Activated CD4-positive, alpha-beta T cell treated with anti-CD3 and anti-CD28 coated beads, Interleukin-2, amount 10 ng/mL, durations not matched to agents 24 days and 14 days (primary cell): ENCODE results near the gene RPS6KA5. TPM values are rescaled to one million over a fixed set of nuclear protein-coding genes. Genes with fewer than 3 reads are reported as not detected.
A peak's percentile ranks its signal among the peaks of the same experiment; 100 is the strongest.
"Not testable (repeated sequence)": the region's sequence is repeated elsewhere in the genome, so short reads cannot be mapped to it uniquely, and the experiment has no call there.

Experiments
- DNase-seq: peaks from one replicate; pipeline ENCODE4 v3.0.0; 2022
- H3K27ac Mint-ChIP-seq: one replicate; pipeline ENCODE4 v1.8.0; 2022; ENCODE audit warnings: mild to moderate bottlenecking, mixed read lengths
- H3K27me3 Mint-ChIP-seq: one replicate; pipeline ENCODE4 v1.8.0; 2022; ENCODE audit warnings: mixed read lengths
- H3K36me3 Mint-ChIP-seq: one replicate; pipeline ENCODE4 v1.8.0; 2022; ENCODE audit warnings: low read depth, mild to moderate bottlenecking, mixed read lengths
- H3K4me1 Mint-ChIP-seq: one replicate; pipeline ENCODE4 v1.8.0; 2021; ENCODE audit warnings: mixed read lengths
- H3K4me3 Mint-ChIP-seq: one replicate; pipeline ENCODE4 v1.8.0; 2022; ENCODE audit warnings: mild to moderate bottlenecking, moderate library complexity, mixed read lengths
- H3K9me3 Mint-ChIP-seq: one replicate; pipeline ENCODE4 v1.8.0; 2021; ENCODE audit warnings: mixed read lengths
- intact Hi-C: fragments of 100-400 bp; cut with micrococcal nuclease; formaldehyde crosslinking; loops from one replicate; pipeline ENCODE4 v1.15.1; 2023
- total RNA-seq: library from RNA; stranded (reverse); gene quantifications from 2 replicates; pipeline ENCODE4 v1.2.3, GENCODE V29; 2022

RPS6KA5 gene
- total RNA-seq, 1 donor from 2014 or later, result 13.8 TPM

GRCh38 chr14:91087470-91087869 lies 27.0 kb upstream of the RPS6KA5 start:
- intact Hi-C loops, H3K36me3 Mint-ChIP-seq, H3K27me3 Mint-ChIP-seq, H3K4me3 Mint-ChIP-seq, DNase-seq, H3K9me3 Mint-ChIP-seq: not testable (repeated sequence)
- peak overlapping the region; percentile 12 for H3K27ac Mint-ChIP-seq
- H3K4me1 Mint-ChIP-seq, result peaks cover 20% of the 10 kb centered on the region

- intact Hi-C loops, result no loop called here
- no peak for DNase-seq
These were observed 24.1 kb upstream of the RPS6KA5 start for GRCh38 chr14:91084516-91084915.

GRCh38 chr14:91082282-91082681 lies 21.8 kb upstream of the RPS6KA5 start:
- Mint-ChIP-seq H3K27me3 (no peaks in the 10 kb centered on the region), H3K4me1 (peaks cover 30% of the 10 kb centered on the region)
- intact Hi-C loops, result no loop called here

More at GRCh38 chr14:91084516-91084915, 24.1 kb upstream of the RPS6KA5 start:
- Mint-ChIP-seq H3K27ac (no peak overlapping the region), H3K9me3 (peaks cover 3% of the 10 kb centered on the region), H3K36me3 (peaks cover 1% of the 10 kb centered on the region), H3K4me1 (peaks cover 22% of the 10 kb centered on the region), H3K27me3 (peaks cover 2% of the 10 kb centered on the region), H3K4me3 (no peak overlapping the region)

GRCh38 chr14:91080071-91080470 lies 19.6 kb upstream of the RPS6KA5 start:
- H3K9me3 Mint-ChIP-seq, result peaks cover 4% of the 10 kb centered on the region

More at GRCh38 chr14:91082282-91082681, 21.8 kb upstream of the RPS6KA5 start:
- DNase-seq, result no peak
- Mint-ChIP-seq H3K36me3 (peaks cover 4% of the 10 kb centered on the region), H3K27ac (no peak overlapping the region), H3K9me3 (peaks cover 3% of the 10 kb centered on the region), H3K4me3 (no peak overlapping the region)

GRCh38 chr14:91078095-91078737 lies 17.8 kb upstream of the RPS6KA5 start:
- Mint-ChIP-seq H3K4me1 (peaks cover 36% of the 10 kb centered on the region), H3K36me3 (peaks cover 4% of the 10 kb centered on the region)

More at GRCh38 chr14:91080071-91080470, 19.6 kb upstream of the RPS6KA5 start:
- H3K4me3 Mint-ChIP-seq, result no peak overlapping the region
- H3K4me1 Mint-ChIP-seq, result peaks cover 37% of the 10 kb centered on the region
- no peaks in the 10 kb centered on the region for H3K27me3 Mint-ChIP-seq
- intact Hi-C loops, result no loop called here
- no peak overlapping the region for H3K27ac Mint-ChIP-seq
- H3K36me3 Mint-ChIP-seq, result peaks cover 4% of the 10 kb centered on the region
- no peak for DNase-seq

GRCh38 chr14:91075553-91075952 lies 15.1 kb upstream of the RPS6KA5 start:
- peaks cover 4% of the 10 kb centered on the region for H3K9me3 Mint-ChIP-seq
- intact Hi-C loops, result no loop called here
- DNase-seq, result no peak
- H3K4me3 Mint-ChIP-seq, result no peak overlapping the region
- H3K27me3 Mint-ChIP-seq, result no peaks in the 10 kb centered on the region
- H3K4me1 Mint-ChIP-seq, result peaks cover 35% of the 10 kb centered on the region
- H3K36me3 Mint-ChIP-seq, result peaks cover 6% of the 10 kb centered on the region
- no peak overlapping the region for H3K27ac Mint-ChIP-seq

More at GRCh38 chr14:91078095-91078737, 17.8 kb upstream of the RPS6KA5 start:
- Mint-ChIP-seq H3K4me3 (peak overlapping the region; percentile 45), H3K27me3 (no peaks in the 10 kb centered on the region), H3K27ac (peak overlapping the region; percentile 61), H3K9me3 (peaks cover 6% of the 10 kb centered on the region)
- peak; percentile 91 for DNase-seq
- intact Hi-C loops, result loop anchor here (1.0 to 2.0 kb wide), 6 partner anchors 10 to 108 kb away; partner anchors contain the start of gene DGLUCY

- Mint-ChIP-seq H3K4me3 (no peak overlapping the region), H3K27ac (no peak overlapping the region), H3K9me3 (peaks cover 7% of the 10 kb centered on the region), H3K4me1 (peaks cover 31% of the 10 kb centered on the region), H3K36me3 (peaks cover 15% of the 10 kb centered on the region), H3K27me3 (no peaks in the 10 kb centered on the region)
- no peak for DNase-seq
- intact Hi-C loops, result no loop called here
These were observed 10.1 kb upstream of the RPS6KA5 start for GRCh38 chr14:91070572-91070971.

GRCh38 chr14:91068642-91069041 lies 8.2 kb upstream of the RPS6KA5 start:
- H3K4me1 Mint-ChIP-seq, result peaks cover 42% of the 10 kb centered on the region
- intact Hi-C loops, result loop anchor here (1.0 to 10.0 kb wide), 2 partner anchors 10 to 446 kb away; partner anchors contain the start of gene PPP4R3A

GRCh38 chr14:91067186-91067585 lies 6.7 kb upstream of the RPS6KA5 start:
- H3K27ac Mint-ChIP-seq, result peak overlapping the region; percentile 85
- DNase-seq, result peak; percentile 74
- peaks cover 11% of the 10 kb centered on the region for H3K9me3 Mint-ChIP-seq
- intact Hi-C loops, result loop anchor here (10.0 kb wide), 1 partner anchor 448 kb away; the partner anchor contains the start of gene PPP4R3A
- H3K4me3 Mint-ChIP-seq, result peak overlapping the region; percentile 58
- H3K4me1 Mint-ChIP-seq, result peaks cover 51% of the 10 kb centered on the region
- peaks cover 19% of the 10 kb centered on the region for H3K36me3 Mint-ChIP-seq
- H3K27me3 Mint-ChIP-seq, result no peaks in the 10 kb centered on the region

More at GRCh38 chr14:91068642-91069041, 8.2 kb upstream of the RPS6KA5 start:
- peak overlapping the region; percentile 36 for H3K4me3 Mint-ChIP-seq
- peaks cover 18% of the 10 kb centered on the region for H3K36me3 Mint-ChIP-seq
- H3K27ac Mint-ChIP-seq, result peak overlapping the region; percentile 76
- H3K9me3 Mint-ChIP-seq, result peaks cover 6% of the 10 kb centered on the region
- no peaks in the 10 kb centered on the region for H3K27me3 Mint-ChIP-seq
- peak; percentile 71 for DNase-seq

GRCh38 chr14:91065266-91065665 lies 4.8 kb upstream of the RPS6KA5 start:
- Mint-ChIP-seq H3K4me1 (peaks cover 51% of the 10 kb centered on the region), H3K36me3 (peaks cover 16% of the 10 kb centered on the region), H3K27me3 (no peaks in the 10 kb centered on the region), H3K9me3 (peaks cover 11% of the 10 kb centered on the region), H3K27ac (peak overlapping the region; percentile 21), H3K4me3 (no peak overlapping the region)
- DNase-seq, result no peak
- intact Hi-C loops, result loop anchor here (10.0 kb wide), 1 partner anchor 450 kb away; the partner anchor contains the start of gene PPP4R3A

GRCh38 chr14:91063119-91063518 lies 2.7 kb upstream of the RPS6KA5 start:
- peaks cover 51% of the 10 kb centered on the region for H3K4me1 Mint-ChIP-seq
- peak; percentile 84 for DNase-seq
- H3K36me3 Mint-ChIP-seq, result peaks cover 17% of the 10 kb centered on the region
- peak overlapping the region; percentile 92 for H3K27ac Mint-ChIP-seq
- peak overlapping the region; percentile 60 for H3K4me3 Mint-ChIP-seq
- H3K9me3 Mint-ChIP-seq, result peaks cover 11% of the 10 kb centered on the region
- no peaks in the 10 kb centered on the region for H3K27me3 Mint-ChIP-seq
- intact Hi-C loops, result loop anchor here (1.0 to 10.0 kb wide), 5 partner anchors 15 to 452 kb away; partner anchors contain the start of genes CCDC88C and PPP4R3A

- DNase-seq, result peak; percentile 75
- intact Hi-C loops, result loop anchor here (5.0 to 10.0 kb wide), 3 partner anchors 155 to 452 kb away; partner anchors contain the start of genes CCDC88C and PPP4R3A
- Mint-ChIP-seq H3K27me3 (no peaks in the 10 kb centered on the region), H3K27ac (peak overlapping the region; percentile 92), H3K36me3 (peaks cover 19% of the 10 kb centered on the region), H3K9me3 (peaks cover 7% of the 10 kb centered on the region), H3K4me1 (peaks cover 51% of the 10 kb centered on the region), H3K4me3 (peak overlapping the region; percentile 60)
These were observed 2.2 kb upstream of the RPS6KA5 start for GRCh38 chr14:91062600-91062999.

GRCh38 chr14:91061056-91061887 lies 831 bp upstream of the RPS6KA5 start:
- H3K27ac Mint-ChIP-seq, result no peak overlapping the region
- peaks cover 20% of the 10 kb centered on the region for H3K36me3 Mint-ChIP-seq
- no peaks in the 10 kb centered on the region for H3K27me3 Mint-ChIP-seq
- intact Hi-C loops, result loop anchor here (2.0 to 10.0 kb wide), 8 partner anchors 24 to 678 kb away; partner anchors contain the start of genes CCDC88C and PPP4R3A
- DNase-seq, result peak; percentile 68
- peaks cover 7% of the 10 kb centered on the region for H3K9me3 Mint-ChIP-seq
- H3K4me1 Mint-ChIP-seq, result peaks cover 47% of the 10 kb centered on the region
- H3K4me3 Mint-ChIP-seq, result no peak overlapping the region
